HT-29 (cell line): ENCODE measurements around the gene NTNG2. TPM values are rescaled to one million over a fixed set of nuclear protein-coding genes. Genes with fewer than 3 reads are reported as not detected.
A peak's percentile ranks its signal among the peaks of the same experiment; 100 is the strongest.

Source experiments
- DNase-seq: peaks from one replicate; pipeline ENCODE4 v3.0.0-alpha.2; 2015; ENCODE audit warnings: low spot score
- total RNA-seq: library from RNA; depleted of rRNA; stranded (reverse); fragments of >200 nt; shearing (Covaris generic); gene quantifications from 2 replicates; pipeline ENCODE4 v1.2.3, GENCODE V29; 2014; rRNA removed

NTNG2 gene
- total RNA-seq, 1 experiment from 2014 or later = not detected

DNA sequence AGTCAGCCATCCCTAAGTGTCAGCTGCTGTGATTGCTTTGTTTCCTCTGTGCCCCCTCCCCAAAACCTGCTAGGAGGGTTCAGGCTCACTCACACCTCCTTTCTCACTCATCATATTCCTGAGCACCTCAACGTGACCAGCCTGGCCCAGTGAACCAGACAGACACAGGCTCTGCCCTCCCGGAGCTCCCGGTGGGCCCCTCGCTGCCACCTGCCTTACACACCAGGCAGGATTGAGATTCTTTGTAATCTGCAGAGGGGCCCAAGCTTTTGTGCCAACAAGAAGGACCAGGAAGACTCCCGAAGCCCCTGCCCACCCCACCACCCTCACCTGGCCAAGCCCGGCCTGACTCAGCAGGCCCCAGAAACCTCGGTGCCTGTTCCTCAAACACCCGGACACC is 87.8 kb downstream of the NTNG2 start:
- DNase-seq = no peak

- no peak for DNase-seq
These were observed 88.7 kb downstream of the NTNG2 start for GRCh38 chr9:132250324-132251262.

DNA sequence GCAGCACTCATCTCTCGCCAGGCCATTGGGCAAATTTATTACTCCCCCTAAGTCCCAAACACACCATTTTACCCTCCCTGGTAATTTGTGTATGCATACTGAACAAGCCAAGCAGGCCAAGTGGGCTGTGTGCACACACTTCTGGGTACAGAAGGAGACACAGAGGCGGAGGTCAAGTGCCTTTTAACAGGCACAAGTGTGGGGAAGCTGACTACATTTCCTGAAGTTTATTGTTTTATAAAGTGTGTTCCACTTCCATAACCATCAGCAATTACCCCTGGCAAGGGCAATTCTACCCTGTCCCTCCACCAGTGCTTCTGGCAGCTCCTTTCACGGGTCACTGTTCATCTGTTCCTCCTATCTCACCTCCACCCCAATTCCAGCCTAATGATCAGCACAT is 99.0 kb downstream of the NTNG2 start:
- no peak for DNase-seq

DNA sequence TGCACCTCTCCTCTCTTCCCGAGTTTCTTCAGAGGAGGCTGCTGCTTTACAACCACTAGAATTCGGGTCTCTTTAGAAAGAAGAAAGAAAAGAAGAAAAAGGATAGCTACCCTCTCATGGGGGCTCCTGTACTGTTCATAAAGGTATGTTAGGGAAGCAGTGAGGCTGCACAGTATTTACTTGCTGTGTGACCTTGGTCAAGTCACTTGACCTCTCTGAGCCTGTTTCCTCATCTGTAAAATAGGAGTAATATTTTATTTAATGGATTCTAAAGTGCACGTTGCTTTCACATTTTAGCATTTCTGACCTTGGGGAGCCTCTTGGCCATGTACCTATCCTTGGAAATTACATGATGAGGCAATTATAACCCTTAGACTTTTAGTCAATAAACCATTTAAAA is 104.2 kb downstream of the NTNG2 start:
- DNase-seq = no peak

GRCh38 chr9:132267660-132268059 is 105.8 kb downstream of the NTNG2 start:
- DNase-seq = no peak

- peak; percentile 79 for DNase-seq
These were observed 107.0 kb downstream of the NTNG2 start for GRCh38 chr9:132268725-132269352.

DNA sequence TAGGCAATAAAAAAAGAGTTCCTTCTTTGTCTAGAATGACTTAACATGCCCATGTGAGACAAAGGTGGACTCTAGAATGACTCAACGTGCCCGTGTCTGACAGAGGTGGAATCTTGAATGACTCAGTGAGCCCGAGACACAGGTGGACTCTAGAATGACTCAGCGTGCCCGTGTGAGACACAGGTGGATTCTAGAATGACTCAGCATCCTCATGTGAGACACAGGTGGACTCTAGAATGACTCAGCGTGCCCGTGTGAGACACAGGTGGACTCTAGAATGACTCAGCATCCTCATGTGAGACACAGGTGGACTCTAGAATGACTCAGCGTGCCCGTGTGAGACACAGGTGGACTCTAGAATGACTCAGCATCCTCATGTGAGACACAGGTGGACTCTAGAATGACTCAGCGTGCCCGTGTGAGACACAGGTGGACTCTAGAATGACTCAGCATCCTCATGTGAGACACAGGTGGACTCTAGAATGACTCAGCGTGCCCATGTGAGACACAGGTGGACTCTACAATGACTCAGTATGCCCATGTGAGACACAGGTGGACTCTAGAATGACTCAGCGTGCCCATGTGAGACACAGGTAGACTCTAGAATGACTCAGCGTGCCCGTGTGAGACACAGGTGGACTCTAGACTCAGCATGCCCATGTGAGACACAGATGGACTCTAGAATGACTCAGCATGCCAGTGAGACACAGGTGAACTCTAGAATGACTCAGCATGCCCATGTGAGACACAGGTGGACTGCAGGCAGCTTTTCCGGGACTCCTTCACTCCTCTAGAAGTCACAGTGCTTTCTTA is 108.1 kb downstream of the NTNG2 start:
- peak; percentile 22 for DNase-seq

- DNase-seq = no peak
These were observed 113.0 kb downstream of the NTNG2 start for GRCh38 chr9:132274861-132275260.

GRCh38 chr9:132283165-132283564 is 121.3 kb downstream of the NTNG2 start:
- no peak for DNase-seq

DNA sequence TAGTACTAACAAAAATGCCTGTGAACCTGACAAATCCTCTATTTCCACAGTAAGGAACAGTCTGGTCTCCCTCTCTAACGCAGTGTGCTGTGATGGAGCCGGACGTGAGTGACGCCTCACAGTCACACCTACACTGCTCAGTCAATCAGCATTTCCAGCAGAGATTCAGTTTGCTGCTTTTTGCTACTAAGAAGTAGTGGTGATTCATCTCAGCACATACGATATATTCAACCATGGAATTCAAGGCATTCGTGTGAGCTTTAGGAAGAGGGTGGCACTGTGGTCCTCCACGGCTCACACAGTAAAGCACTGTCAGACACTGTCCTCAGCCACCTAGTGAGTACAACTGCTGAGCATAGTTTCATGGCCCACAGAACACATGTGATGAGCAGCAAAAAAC is 122.0 kb downstream of the NTNG2 start:
- DNase-seq = no peak

DNA sequence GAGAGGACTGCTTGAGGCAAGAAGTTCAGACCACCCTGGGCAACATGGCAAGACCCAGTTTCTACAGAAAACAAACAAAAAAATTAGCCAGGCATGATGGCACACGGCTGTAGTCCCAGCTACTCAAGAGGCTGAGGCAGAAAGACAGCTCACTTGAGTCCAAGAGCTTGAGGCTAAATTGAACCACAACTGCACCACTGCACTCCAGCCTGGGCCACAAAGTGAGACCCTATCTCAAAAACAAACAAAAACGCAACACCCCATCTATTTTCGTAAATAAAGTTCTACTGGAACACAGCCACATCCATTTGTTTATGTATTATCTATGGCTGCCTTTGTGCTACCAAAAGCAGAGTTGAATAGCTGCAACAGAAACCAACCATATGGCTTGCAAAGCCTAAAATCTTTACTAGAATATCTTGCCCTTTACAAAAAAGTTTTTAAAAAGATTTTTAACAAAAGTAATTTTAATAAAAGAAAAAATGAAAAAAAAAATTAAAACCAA is 125.5 kb downstream of the NTNG2 start:
- no peak for DNase-seq

DNA sequence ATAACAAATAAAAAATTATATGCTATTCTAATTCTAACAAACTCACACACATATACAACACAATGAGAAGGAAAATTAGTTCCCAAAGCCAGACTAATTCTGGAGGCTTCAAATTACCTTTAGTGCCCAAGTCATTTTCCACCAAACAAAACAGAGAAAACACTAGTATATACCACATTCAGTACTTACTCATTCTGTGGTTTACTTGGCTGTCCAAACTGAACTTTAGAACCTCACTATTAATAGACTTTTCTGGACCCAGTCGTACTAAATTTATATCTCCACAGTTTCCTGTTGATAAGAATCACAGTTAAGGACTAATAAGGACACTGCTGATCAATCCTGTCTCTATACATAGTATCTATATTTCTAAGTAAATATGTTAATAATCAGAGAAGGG is 126.5 kb downstream of the NTNG2 start:
- no peak for DNase-seq

DNA sequence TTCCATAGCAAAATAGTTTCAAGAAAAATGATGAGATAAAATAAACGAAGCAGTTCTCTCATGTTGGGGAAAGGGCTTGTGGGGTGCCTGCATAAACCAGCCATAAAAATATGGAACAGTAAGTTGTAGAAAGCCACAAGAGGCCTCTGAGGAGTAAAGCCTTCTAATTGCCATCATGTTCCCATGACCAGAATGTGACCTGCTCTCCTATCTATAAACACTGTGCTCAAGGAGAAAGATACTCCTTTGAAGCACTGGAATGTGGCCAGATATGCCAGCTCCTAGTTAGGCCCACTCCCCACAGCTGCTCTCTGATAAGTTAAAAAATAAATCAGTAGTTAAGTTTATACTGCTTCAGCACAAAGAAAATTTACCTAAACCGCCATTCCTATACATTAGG is 127.1 kb downstream of the NTNG2 start:
- no peak for DNase-seq

DNA sequence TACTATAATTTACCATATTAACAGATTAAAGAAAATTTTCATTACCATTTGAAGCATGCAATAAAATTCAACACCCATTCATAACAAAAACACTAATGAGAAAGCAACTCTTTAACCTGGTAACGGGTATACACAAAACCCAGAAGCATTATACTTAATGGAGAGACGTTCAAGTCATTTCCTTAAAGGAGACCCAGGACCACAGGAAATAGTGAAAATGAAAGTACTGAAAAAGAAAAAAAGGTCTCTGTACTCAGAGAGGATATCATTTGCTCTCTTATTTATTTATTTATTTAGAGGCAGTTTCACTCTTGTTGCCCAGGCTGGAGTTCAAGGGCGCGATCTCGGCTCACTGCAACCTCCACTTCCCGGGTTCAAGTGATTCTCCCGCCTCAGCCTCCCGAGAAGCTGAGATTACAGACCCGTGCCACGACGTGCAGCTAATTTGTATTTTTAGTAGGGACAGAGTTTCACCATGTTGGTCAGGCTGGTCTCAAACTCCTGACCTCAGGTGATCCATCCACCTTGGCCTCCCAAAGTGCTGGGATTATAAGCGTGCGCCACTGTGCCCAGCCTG is 131.4 kb downstream of the NTNG2 start:
- DNase-seq = no peak

Other genes with a start within 250 kb of the NTNG2 start
- 25.7 and 26.7 TPM in 2 replicates for gene MED27, start 82.2 kb upstream of the NTNG2 start, total RNA-seq
- 22.6 and 24.0 TPM in 2 replicates for gene SETX, start 192.9 kb downstream of the NTNG2 start, total RNA-seq
- 6.4 and 7.9 TPM in 2 replicates for gene TTF1, start 244.8 kb downstream of the NTNG2 start, total RNA-seq
- not detected in 2 replicates for gene CFAP77, start 248.2 kb downstream of the NTNG2 start, total RNA-seq